K562 (cell line): ENCODE measurements around the gene TRNAU1AP. TPM values are rescaled to one million over a fixed set of nuclear protein-coding genes. Genes with fewer than 3 reads are reported as not detected.
A peak's percentile ranks its signal among the peaks of the same experiment; 100 is the strongest.

Experiments used
- CBX8 ChIP-seq: fragments of 200-600 bp; sonication (generic); IDR thresholded peaks from 2 replicates; pipeline ENCODE4 v1.6.1; 2012; ENCODE audit warnings: borderline replicate concordance, mixed run types, low read depth, mild to moderate bottlenecking, moderate library complexity, mixed read lengths, low read length, control low read depth, inconsistent platforms; ENCODE audit not compliant: poor library complexity, severe bottlenecking; ENCODE audit errors: extremely low read depth
- EP400 ChIP-seq: fragments of 450-650 bp; IDR thresholded peaks from 2 replicates; pipeline ENCODE4 v1.6.1; 2017; ENCODE audit warnings: antibody characterized with exemption, mild to moderate bottlenecking, moderate library complexity
- EZH2 ChIP-seq: IDR thresholded peaks from 2 replicates; pipeline ENCODE4 v1.6.1; 2012; ENCODE audit warnings: low read depth, mild to moderate bottlenecking, inconsistent platforms, low read length, borderline replicate concordance
- HDAC2 ChIP-seq: fragments of 450-650 bp; IDR thresholded peaks from 2 replicates; pipeline ENCODE4 v1.6.1; 2016; ENCODE audit warnings: mild to moderate bottlenecking
- PHB ChIP-seq: fragments of 250-450 bp; sonication (Bioruptor Pico); IDR thresholded peaks from 2 replicates; pipeline ENCODE4 v1.5.0; 2021
- POLR2AphosphoS5 ChIP-seq: IDR thresholded peaks from 2 replicates; pipeline ENCODE4 v1.6.1; 2011; ENCODE audit warnings: mild to moderate bottlenecking, low read depth, low read length, moderate library complexity; ENCODE audit not compliant: control insufficient read depth, insufficient read depth
- SIN3A ChIP-seq, 2 experiments: fragments of 150-350 bp in 1 of 2; IDR thresholded peaks; 2 replicates each; pipeline ENCODE4 v1.6.1; 2011 to 2016; ENCODE audit warnings: borderline replicate concordance in 2 of 2, low read depth in 2 of 2, low read length in 2 of 2, mild to moderate bottlenecking in 2 of 2, moderate library complexity in 2 of 2; ENCODE audit not compliant: control insufficient read depth in 1 of 2
- ZEB2 ChIP-seq: fragments of 450-650 bp; IDR thresholded peaks from 2 replicates; pipeline ENCODE4 v1.6.1; 2016
- ZNF124 ChIP-seq: sonication (generic); formaldehyde crosslinking; IDR thresholded peaks from 2 replicates; pipeline ENCODE4 v1.8.1; 2022; ENCODE audit warnings: missing genetic modification reagents
- polyA plus RNA-seq, 8 experiments: library from polyadenylated mRNA; depleted of rRNA in 4 of 8; stranded (reverse) in 5 of 8; unstranded in 3 of 8; fragments of >200 nt; fragmentation: Nextera tagmentation in 2 of 8; fragmentation: Illumina TruSeq in 1 of 8; extraction: Ambion mirVana in 2 of 8; extraction: Trizol in 1 of 8; gene quantifications; 2 replicates each; pipeline versions ENCODE4 v1.2.1 to v1.2.3, GENCODE V29; 2011 to 2014; ENCODE audit warnings: inconsistent platforms in 1 of 8, missing spikeins in 1 of 8
- total RNA-seq, 7 experiments: library from RNA; depleted of rRNA in 6 of 7; stranded (reverse); fragments of >200 nt in 6 of 7; fragmentation: Illumina TruSeq in 2 of 7; extraction: Trizol in 2 of 7; gene quantifications; 2 replicates each; pipeline versions ENCODE4 v1.2.1 to v1.2.3, GENCODE V29; 2011 to 2021; ENCODE audit warnings: low replicate concordance in 1 of 7
- TF ChIP-seq, protein P1 (sequence below): fragments of 450-650 bp; IDR thresholded peaks from 2 replicates; pipeline ENCODE4 v1.7.0; 2016; ENCODE audit warnings: borderline replicate concordance
- TF ChIP-seq, protein P2 (sequence below): fragments of 250-450 bp; sonication (Bioruptor Pico); IDR thresholded peaks from 2 replicates; pipeline ENCODE4 v1.4.0; 2020; ENCODE audit warnings: mild to moderate bottlenecking, moderate library complexity
- TF ChIP-seq, protein P3 (sequence below): fragments of 450-650 bp; IDR thresholded peaks from 2 replicates; pipeline ENCODE4 v1.6.1; 2017; ENCODE audit warnings: antibody characterized with exemption, mild to moderate bottlenecking
- TF ChIP-seq, protein P4 (sequence below): fragments of 200-800 bp; sonication (Bioruptor generic); IDR thresholded peaks from 2 replicates; pipeline ENCODE4 v1.6.1; 2017; ENCODE audit warnings: missing genetic modification characterization, missing compliant biosample characterization

The TRNAU1AP gene
- total and polyA plus RNA-seq, 9 of the 15 experiments (the other 6 are each of a cell fraction or from before 2014, with no cell fraction given) = 34.9 to 110 (median 46.3) TPM

DNA sequence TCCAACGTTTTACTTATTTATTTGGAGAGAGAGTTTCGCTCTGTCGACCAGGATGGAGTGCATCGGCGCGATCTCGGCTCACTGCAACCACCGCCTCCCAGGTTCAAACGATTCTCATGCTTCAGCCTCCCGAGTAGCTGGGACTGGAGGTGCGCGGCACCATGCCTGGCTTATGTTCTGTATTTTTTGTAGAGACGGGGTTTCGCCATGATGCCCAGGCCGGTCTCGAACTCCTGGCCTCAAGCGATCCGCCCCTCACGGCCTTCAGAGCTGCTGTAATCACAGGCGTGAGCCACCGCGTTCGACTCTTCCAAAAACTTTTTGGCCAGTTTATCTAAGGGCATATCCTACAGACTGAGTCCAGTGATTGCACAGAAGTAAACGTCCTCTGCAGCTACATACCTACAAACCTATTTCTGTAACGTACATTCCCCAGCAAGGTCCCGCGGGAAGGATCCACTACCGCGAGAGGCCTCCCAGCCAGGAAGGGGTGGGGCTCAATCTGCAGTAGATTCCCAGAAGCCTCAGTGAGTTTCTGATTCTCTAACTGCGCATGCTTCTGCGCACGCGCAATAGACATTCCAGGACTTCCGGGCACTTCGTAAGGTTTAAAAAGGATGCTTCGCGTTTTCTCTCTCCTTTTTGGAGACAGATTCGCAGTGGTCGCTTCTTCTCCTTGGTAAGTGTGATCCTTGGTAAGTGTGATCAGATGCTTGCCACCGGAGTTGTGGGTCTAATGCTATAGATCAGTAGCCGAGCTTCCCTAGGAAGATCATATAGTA is 47.3 kb upstream of the TRNAU1AP start, which contains the start of gene RCC1 (continued):
- TF ChIP-seq CBX8 (no peak), SIN3A (IDR thresholded peaks at IDR 0.05; ENCODE audit: borderline replicate concordance in 2 of 2, control insufficient read depth in 1 of 2, low read depth in 2 of 2, low read length in 2 of 2) (0 out of 4 replicates have a peak, but pooled peaks of 1 of the 2 experiments have one; percentile 25), POLR2AphosphoS5 (peak; percentile 100), PHB (no peak), EP400 (peak; percentile 88), HDAC2 (peak; percentile 51), ZEB2 (0 out of 2 replicates have a peak, but pooled peaks have one; percentile 42), ZNF124 (no peak), EZH2 (no peak)
- TF ChIP-seq, protein P1, sequence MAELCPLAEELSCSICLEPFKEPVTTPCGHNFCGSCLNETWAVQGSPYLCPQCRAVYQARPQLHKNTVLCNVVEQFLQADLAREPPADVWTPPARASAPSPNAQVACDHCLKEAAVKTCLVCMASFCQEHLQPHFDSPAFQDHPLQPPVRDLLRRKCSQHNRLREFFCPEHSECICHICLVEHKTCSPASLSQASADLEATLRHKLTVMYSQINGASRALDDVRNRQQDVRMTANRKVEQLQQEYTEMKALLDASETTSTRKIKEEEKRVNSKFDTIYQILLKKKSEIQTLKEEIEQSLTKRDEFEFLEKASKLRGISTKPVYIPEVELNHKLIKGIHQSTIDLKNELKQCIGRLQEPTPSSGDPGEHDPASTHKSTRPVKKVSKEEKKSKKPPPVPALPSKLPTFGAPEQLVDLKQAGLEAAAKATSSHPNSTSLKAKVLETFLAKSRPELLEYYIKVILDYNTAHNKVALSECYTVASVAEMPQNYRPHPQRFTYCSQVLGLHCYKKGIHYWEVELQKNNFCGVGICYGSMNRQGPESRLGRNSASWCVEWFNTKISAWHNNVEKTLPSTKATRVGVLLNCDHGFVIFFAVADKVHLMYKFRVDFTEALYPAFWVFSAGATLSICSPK = peak; percentile 89; the same call in 1 of the 2 replicates
- TF ChIP-seq, protein P2, sequence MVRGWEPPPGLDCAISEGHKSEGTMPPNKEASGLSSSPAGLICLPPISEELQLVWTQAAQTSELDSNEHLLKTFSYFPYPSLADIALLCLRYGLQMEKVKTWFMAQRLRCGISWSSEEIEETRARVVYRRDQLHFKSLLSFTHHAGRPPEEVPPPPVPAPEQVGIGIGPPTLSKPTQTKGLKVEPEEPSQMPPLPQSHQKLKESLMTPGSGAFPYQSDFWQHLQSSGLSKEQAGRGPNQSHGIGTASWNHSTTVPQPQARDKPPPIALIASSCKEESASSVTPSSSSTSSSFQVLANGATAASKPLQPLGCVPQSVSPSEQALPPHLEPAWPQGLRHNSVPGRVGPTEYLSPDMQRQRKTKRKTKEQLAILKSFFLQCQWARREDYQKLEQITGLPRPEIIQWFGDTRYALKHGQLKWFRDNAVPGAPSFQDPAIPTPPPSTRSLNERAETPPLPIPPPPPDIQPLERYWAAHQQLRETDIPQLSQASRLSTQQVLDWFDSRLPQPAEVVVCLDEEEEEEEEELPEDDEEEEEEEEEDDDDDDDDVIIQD (CRISPR knock-in tag) = peak; percentile 66; the same call in 1 of the 2 replicates
- TF ChIP-seq, protein P3, sequence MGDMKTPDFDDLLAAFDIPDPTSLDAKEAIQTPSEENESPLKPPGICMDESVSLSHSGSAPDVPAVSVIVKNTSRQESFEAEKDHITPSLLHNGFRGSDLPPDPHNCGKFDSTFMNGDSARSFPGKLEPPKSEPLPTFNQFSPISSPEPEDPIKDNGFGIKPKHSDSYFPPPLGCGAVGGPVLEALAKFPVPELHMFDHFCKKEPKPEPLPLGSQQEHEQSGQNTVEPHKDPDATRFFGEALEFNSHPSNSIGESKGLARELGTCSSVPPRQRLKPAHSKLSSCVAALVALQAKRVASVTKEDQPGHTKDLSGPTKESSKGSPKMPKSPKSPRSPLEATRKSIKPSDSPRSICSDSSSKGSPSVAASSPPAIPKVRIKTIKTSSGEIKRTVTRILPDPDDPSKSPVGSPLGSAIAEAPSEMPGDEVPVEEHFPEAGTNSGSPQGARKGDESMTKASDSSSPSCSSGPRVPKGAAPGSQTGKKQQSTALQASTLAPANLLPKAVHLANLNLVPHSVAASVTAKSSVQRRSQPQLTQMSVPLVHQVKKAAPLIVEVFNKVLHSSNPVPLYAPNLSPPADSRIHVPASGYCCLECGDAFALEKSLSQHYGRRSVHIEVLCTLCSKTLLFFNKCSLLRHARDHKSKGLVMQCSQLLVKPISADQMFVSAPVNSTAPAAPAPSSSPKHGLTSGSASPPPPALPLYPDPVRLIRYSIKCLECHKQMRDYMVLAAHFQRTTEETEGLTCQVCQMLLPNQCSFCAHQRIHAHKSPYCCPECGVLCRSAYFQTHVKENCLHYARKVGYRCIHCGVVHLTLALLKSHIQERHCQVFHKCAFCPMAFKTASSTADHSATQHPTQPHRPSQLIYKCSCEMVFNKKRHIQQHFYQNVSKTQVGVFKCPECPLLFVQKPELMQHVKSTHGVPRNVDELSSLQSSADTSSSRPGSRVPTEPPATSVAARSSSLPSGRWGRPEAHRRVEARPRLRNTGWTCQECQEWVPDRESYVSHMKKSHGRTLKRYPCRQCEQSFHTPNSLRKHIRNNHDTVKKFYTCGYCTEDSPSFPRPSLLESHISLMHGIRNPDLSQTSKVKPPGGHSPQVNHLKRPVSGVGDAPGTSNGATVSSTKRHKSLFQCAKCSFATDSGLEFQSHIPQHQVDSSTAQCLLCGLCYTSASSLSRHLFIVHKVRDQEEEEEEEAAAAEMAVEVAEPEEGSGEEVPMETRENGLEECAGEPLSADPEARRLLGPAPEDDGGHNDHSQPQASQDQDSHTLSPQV = no peak
- TF ChIP-seq, protein P4, sequence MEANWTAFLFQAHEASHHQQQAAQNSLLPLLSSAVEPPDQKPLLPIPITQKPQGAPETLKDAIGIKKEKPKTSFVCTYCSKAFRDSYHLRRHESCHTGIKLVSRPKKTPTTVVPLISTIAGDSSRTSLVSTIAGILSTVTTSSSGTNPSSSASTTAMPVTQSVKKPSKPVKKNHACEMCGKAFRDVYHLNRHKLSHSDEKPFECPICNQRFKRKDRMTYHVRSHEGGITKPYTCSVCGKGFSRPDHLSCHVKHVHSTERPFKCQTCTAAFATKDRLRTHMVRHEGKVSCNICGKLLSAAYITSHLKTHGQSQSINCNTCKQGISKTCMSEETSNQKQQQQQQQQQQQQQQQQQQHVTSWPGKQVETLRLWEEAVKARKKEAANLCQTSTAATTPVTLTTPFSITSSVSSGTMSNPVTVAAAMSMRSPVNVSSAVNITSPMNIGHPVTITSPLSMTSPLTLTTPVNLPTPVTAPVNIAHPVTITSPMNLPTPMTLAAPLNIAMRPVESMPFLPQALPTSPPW (CRISPR knock-in tag) = peak; percentile 76
